D721Med (cell line): ENCODE measurements around the gene MPZL1.

ENCODE experiments used
- DNase-seq: peaks from one replicate; pipeline ENCODE4 v3.0.0; 2011; ENCODE audit warnings: low spot score; ENCODE audit not compliant: insufficient read length
- FAIRE-seq: peaks from 2 replicates; lab custom pipeline; 2011; peaks lifted over from hg19 to GRCh38; lab: Jason Lieb, UNC
- CTCF ChIP-seq: IDR thresholded peaks from 2 replicates; pipeline ENCODE4 v1.5.1; 2012; ENCODE audit warnings: mild to moderate bottlenecking, control low read depth; ENCODE audit not compliant: insufficient read depth; ENCODE audit errors: missing control alignments

Gene MPZL1

GRCh38 chr1:167757433-167758309, 35.9 kb downstream of the MPZL1 start:
- FAIRE-seq: no peak
- no peak for TF ChIP-seq CTCF
- no peak for DNase-seq

GRCh38 chr1:167761400-167761799, 39.6 kb downstream of the MPZL1 start:
- DNase-seq (no peak), FAIRE-seq (peak; percentile 41)

GRCh38 chr1:167762061-167762746, 40.4 kb downstream of the MPZL1 start:
- DNase-seq: no peak
- no peak for TF ChIP-seq CTCF
- no peak for FAIRE-seq

More at GRCh38 chr1:167761400-167761799, 39.6 kb downstream of the MPZL1 start:
- TF ChIP-seq CTCF: no peak

GRCh38 chr1:167763525-167764220, 41.9 kb downstream of the MPZL1 start:
- no peak for TF ChIP-seq CTCF
- DNase-seq: no peak
- no peak for FAIRE-seq

- FAIRE-seq (peak; percentile 88), DNase-seq (no peak)
- no peak for TF ChIP-seq CTCF
Observed at GRCh38 chr1:167764458-167765330, 42.9 kb downstream of the MPZL1 start.

- no peak for TF ChIP-seq CTCF
- no peak for DNase-seq
Observed at GRCh38 chr1:167765496-167765895, 43.7 kb downstream of the MPZL1 start.

More at GRCh38 chr1:167765496-167765895, 43.7 kb downstream of the MPZL1 start:
- no peak for FAIRE-seq
